ENCODE data around the gene ANKRD13B.

The ANKRD13B gene

DNA sequence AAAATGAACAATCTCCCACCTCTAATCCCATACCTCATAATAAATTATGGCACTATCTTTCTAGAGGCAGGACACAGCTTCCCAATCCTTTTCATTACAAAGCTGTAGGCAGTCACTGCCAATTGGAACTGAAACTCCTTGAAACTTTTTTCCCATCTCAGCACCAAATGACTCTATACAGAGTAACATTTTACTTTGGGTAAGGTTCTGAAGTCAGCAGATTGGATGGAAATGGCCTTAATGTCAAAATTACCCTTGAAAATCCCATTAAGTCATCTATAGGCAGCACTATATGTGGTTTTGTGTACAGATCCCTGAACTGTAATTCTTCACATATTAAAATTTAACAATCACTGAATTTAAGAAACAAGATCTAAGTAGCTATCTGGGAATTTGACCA lies 60.0 kb downstream of the ANKRD13B start:
- DNase-seq (ENCODE audit: low spot score), result no peak
- in situ Hi-C loops (cut with MboI; ENCODE audit: low pct_unique_long_range_greater_than_20kb, low sequenced_read_pairs, unreplicated experiment), result no loop called here
- TF ChIP-seq, protein P1, sequence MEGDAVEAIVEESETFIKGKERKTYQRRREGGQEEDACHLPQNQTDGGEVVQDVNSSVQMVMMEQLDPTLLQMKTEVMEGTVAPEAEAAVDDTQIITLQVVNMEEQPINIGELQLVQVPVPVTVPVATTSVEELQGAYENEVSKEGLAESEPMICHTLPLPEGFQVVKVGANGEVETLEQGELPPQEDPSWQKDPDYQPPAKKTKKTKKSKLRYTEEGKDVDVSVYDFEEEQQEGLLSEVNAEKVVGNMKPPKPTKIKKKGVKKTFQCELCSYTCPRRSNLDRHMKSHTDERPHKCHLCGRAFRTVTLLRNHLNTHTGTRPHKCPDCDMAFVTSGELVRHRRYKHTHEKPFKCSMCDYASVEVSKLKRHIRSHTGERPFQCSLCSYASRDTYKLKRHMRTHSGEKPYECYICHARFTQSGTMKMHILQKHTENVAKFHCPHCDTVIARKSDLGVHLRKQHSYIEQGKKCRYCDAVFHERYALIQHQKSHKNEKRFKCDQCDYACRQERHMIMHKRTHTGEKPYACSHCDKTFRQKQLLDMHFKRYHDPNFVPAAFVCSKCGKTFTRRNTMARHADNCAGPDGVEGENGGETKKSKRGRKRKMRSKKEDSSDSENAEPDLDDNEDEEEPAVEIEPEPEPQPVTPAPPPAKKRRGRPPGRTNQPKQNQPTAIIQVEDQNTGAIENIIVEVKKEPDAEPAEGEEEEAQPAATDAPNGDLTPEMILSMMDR (IDR thresholded peaks at IDR 0.05; ENCODE audit: extremely low read depth, insufficient read depth, missing control alignments), result no peak

DNA sequence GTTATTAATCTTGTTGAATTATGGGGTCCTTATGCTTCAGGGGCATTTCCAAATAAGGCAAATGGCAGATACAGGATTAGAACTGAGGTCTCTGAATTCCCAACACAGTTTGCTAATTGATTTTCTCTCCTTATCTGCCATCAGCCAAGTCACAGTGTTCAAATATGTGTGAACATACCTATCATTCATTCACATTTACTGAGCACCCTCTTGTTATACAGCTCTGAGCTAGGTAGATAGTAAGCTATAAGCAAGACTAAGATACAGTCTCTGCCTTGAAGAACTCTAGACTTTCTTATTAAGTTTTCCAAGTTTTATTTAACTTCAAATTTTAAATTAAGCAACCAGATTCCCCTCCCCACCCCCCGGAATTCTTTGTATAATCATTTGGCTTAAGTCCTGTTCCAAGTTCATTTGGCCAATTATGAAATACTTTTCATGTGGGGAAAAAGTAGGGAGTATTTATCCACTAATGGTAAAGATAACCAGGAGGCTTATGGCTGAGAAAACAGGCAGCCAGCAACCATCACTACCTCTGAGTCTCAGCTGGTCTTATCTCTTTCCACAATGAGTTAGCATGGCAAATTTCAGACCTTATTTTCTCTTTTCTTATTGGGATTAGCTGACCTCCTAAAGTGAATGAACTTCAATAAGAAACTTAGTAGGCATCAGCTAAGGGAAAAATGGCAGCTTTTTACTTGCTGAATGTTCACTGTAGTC lies 61.2 kb downstream of the ANKRD13B start:
- in situ Hi-C loops (cut with MboI; ENCODE audit: low pct_unique_long_range_greater_than_20kb, low sequenced_read_pairs, unreplicated experiment), result no loop called here
- TF ChIP-seq, protein P1 (IDR thresholded peaks at IDR 0.05; ENCODE audit: extremely low read depth, insufficient read depth, missing control alignments), result no peak
- DNase-seq (ENCODE audit: low spot score), result no peak

DNA sequence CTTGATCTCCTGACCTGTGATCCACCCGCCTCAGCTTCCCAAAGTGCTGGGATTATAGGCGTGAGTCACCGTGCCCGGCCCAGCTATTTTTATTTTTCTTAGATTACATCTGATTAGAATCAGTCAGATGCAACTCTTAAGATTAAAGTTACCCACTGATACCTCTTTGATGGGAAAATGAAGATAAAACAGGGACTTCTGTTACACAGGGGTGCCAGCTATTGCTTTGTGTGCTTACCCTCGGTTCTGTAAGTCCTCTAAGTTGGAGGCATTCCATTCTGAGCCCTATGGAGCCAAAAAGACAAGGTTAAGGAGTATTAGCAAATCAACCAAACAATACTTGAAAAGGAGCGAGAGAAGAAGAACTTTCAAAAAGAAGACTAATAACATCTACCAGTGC lies 62.4 kb downstream of the ANKRD13B start:
- TF ChIP-seq, protein P1 (IDR thresholded peaks at IDR 0.05; ENCODE audit: extremely low read depth, insufficient read depth, missing control alignments), result no peak
- in situ Hi-C loops (cut with MboI; ENCODE audit: low pct_unique_long_range_greater_than_20kb, low sequenced_read_pairs, unreplicated experiment), result no loop called here
- DNase-seq (ENCODE audit: low spot score), result no peak

DNA sequence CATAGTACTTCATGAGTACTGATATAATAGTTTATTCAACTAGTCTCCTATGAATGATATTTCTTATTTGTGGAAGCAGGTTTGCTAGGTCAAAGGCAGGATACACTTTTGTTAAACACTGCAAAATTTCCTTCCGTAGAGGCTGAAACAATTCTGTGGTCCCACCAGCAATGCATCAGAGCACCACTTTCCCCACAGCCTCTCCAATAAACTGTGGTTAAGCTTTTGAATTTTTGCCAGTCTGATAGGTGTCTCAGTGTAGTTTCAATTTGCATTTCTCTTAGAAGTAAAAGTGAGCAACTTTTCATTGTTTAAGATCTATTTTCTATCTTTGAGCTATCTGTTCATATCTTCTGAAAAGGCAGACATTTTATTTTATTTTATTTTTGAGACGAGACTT lies 66.2 kb downstream of the ANKRD13B start:
- DNase-seq (ENCODE audit: low spot score), result no peak
- in situ Hi-C loops (cut with MboI; ENCODE audit: low pct_unique_long_range_greater_than_20kb, low sequenced_read_pairs, unreplicated experiment), result no loop called here
- TF ChIP-seq, protein P1 (IDR thresholded peaks at IDR 0.05; ENCODE audit: extremely low read depth, insufficient read depth, missing control alignments), result no peak

DNA sequence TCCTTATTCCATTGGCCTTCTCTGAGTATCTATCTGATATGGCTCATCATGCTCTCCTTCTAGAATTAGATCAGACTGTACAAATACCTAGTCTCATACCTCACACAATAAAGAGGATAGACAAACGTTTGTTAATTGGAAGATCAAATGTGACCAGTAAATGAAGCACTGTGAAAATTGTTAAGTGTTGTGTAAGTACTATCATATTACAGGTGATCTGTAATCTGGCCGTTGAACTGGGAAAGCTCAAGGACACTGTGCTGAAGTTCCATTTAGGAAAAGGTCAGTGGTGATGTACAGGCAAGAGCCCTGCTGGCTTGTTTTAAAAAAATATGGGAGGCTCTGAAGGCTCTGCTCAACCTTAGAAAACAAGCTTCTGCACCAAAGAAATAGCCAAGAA lies 68.3 kb downstream of the ANKRD13B start:
- in situ Hi-C loops (cut with MboI; ENCODE audit: low pct_unique_long_range_greater_than_20kb, low sequenced_read_pairs, unreplicated experiment), result no loop called here
- DNase-seq (ENCODE audit: low spot score), result no peak
- TF ChIP-seq, protein P1 (IDR thresholded peaks at IDR 0.05; ENCODE audit: extremely low read depth, insufficient read depth, missing control alignments), result no peak

DNA sequence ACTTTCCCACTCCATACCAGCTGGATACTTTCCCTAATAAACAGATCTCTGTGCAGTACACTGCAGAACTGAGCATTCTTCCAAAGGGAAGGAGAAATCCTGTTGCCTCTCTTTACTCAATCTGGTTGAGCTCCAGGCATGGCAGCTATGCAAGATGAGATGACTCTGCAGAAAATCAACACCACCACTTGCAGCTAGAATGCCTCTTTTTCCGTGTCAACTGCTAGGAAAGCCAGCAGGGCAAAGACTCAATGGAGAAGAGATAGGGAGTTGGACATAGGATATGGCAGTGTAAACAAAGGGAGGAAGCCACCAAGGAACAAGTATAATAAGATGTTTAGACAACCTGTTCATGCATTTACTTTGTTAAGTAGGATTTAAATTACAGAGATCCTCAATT lies 70.2 kb downstream of the ANKRD13B start:
- in situ Hi-C loops (cut with MboI; ENCODE audit: low pct_unique_long_range_greater_than_20kb, low sequenced_read_pairs, unreplicated experiment), result no loop called here
- TF ChIP-seq, protein P1 (IDR thresholded peaks at IDR 0.05; ENCODE audit: extremely low read depth, insufficient read depth, missing control alignments), result no peak
- DNase-seq (ENCODE audit: low spot score), result no peak
